ENCODE results near the gene PAX6.

DNA sequence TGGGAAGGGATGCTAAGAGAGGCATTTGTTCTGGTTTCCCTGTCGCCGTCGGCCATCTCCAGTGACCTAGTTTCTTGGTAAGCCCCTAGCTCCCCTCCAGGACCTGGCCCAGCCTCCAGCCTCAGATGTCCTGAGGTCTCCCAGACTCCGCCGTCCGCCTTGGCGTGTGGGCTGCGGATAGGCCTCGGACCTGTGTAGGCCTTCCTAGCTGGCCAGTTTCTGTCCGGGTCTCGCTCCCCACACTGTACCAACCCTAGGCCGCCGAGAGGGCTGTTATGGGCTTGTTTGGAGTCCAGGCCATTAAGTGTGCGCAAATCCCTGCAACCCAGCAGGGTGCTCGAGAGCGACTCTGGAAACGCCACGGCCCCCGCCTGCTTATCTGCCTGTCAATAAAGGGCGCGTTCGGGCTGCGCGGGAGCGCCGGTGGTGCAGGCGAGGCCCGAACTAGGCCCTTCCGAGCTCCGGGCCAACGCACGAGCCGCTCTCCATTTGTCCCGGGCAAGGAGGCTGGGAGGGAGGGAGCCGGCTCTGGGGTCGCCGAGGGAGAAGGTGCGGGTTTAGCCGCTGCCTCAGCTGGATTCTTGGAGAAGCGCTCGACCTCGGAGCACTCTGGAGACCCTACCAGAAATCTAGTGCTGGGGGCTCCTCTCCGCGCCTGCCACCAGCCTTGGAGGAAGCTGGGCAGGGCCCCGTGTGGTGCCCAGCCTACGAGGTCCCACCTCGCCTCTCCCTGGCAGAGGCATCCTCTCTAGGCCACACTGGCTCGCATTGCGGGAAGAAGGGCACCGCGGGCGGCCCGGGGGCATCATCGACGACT lies 8.7 kb upstream of the PAX6 start:
- no peak for TF ChIP-seq FOXM1 (IDR thresholded peaks at IDR 0.05; ENCODE audit: borderline replicate concordance, low read depth)
- no peak for TF ChIP-seq EP300 (IDR thresholded peaks at IDR 0.05; ENCODE audit: borderline replicate concordance)
- no peak for TF ChIP-seq CEBPB (IDR thresholded peaks at IDR 0.05)
